Endodermal cell (in vitro differentiated cells): Measurements from ENCODE around the gene VPS13A. TPM values are rescaled to one million over a fixed set of nuclear protein-coding genes. Genes with fewer than 3 reads are reported as not detected.

Source experiments
- DNase-seq: peaks from one replicate; pipeline ENCODE4 v3.0.0-alpha.2; 2017
- H3K27ac ChIP-seq: 2 replicates; pipeline ENCODE4 v1.5.1; 2013; ENCODE audit warnings: mild to moderate bottlenecking, low read depth, low read length, moderate library complexity
- H3K27me3 ChIP-seq: 2 replicates; pipeline ENCODE4 v1.6.1; 2013; ENCODE audit warnings: mild to moderate bottlenecking, low read length, moderate library complexity; ENCODE audit not compliant: insufficient read depth, control insufficient read depth, poor library complexity, severe bottlenecking
- H3K36me3 ChIP-seq: 2 replicates; pipeline ENCODE4 v1.7.0; 2013; ENCODE audit warnings: mild to moderate bottlenecking, low read length, moderate library complexity; ENCODE audit not compliant: control insufficient read depth, insufficient read depth
- H3K4me1 ChIP-seq: one replicate; pipeline ENCODE4 v1.7.0; 2013; ENCODE audit warnings: low read length; ENCODE audit not compliant: control insufficient read depth, insufficient read depth
- H3K4me3 ChIP-seq: 2 replicates; pipeline ENCODE4 v1.5.1; 2013; ENCODE audit warnings: mild to moderate bottlenecking, low read length, moderate library complexity
- H3K9ac ChIP-seq: 2 replicates; pipeline ENCODE4 v1.6.1; 2013; ENCODE audit warnings: mild to moderate bottlenecking, low read length, moderate library complexity; ENCODE audit not compliant: poor library complexity, severe bottlenecking; ENCODE audit errors: extremely low read depth
- H3K9me3 ChIP-seq: 2 replicates; pipeline ENCODE4 v1.6.1; 2013; ENCODE audit warnings: mild to moderate bottlenecking, low read length, moderate library complexity; ENCODE audit not compliant: control insufficient read depth
- H3K27ac Mint-ChIP-seq: 2 replicates; pipeline ENCODE4 v1.8.0; 2020; ENCODE audit warnings: mixed read lengths
- H3K27me3 Mint-ChIP-seq: 2 replicates; pipeline ENCODE4 v1.8.0; 2021; ENCODE audit warnings: mild to moderate bottlenecking, mixed read lengths; ENCODE audit not compliant: insufficient read depth
- H3K36me3 Mint-ChIP-seq: 2 replicates; pipeline ENCODE4 v1.8.0; 2020; ENCODE audit warnings: low read depth, mixed read lengths
- H3K4me1 Mint-ChIP-seq: 2 replicates; pipeline ENCODE4 v1.8.0; 2020; ENCODE audit warnings: mixed read lengths
- H3K4me3 Mint-ChIP-seq: 2 replicates; pipeline ENCODE4 v1.8.0; 2020; ENCODE audit warnings: mild to moderate bottlenecking, moderate library complexity, mixed read lengths
- H3K9me3 Mint-ChIP-seq: 2 replicates; pipeline ENCODE4 v1.8.0; 2020; ENCODE audit warnings: mild to moderate bottlenecking, mixed read lengths
- CTCF ChIP-seq: fragments of 200-600 bp; sonication (generic); conservative IDR thresholded peaks from 2 replicates; pipeline ENCODE4 v1.5.0; 2021; ENCODE audit warnings: antibody characterized with exemption, mild to moderate bottlenecking
- WGBS, 2 experiments: methylation state at CpG; one replicate each; pipeline versions ENCODE4 v1.1.5 to v1.1.7; 2013; ENCODE audit warnings: missing lambda C conversion rate in 2 of 2, mixed read lengths in 1 of 2; ENCODE audit not compliant: insufficient coverage in 1 of 2, insufficient read length in 1 of 2; 5-methylcytosine and 5-hydroxymethylcytosine counted together
- total RNA-seq, 2 donors: library from RNA; stranded (reverse); fragmentation: NEBNext Ultra II Directional in 1 of 2; extraction: Animal tissue kit (Norgen Biotek cat#: 25700) in 1 of 2; gene quantifications; 2 replicates in 1 of 2; 3 replicates in 1 of 2; pipeline ENCODE4 v1.2.1, GENCODE V29; 2021

VPS13A gene
- total RNA-seq, 2 donors from 2014 or later = 37.2 to 41.6 TPM

GRCh38 chr9:77328102-77328501 is 150.8 kb downstream of the VPS13A start:
- Histone ChIP-seq H3K4me3 (no peak overlapping the region), H3K36me3 (peaks cover 6% of the 10 kb centered on the region), H3K4me1 (no peaks in the 10 kb centered on the region), H3K27me3 (no peaks in the 10 kb centered on the region), H3K9ac (no peak overlapping the region), H3K27ac (no peak overlapping the region), H3K9me3 (no peaks in the 10 kb centered on the region)
- H3K9me3 Mint-ChIP-seq = no peaks in the 10 kb centered on the region
- H3K4me1 Mint-ChIP-seq = no peaks in the 10 kb centered on the region
- no peak for TF ChIP-seq CTCF
- no peak overlapping the region for H3K4me3 Mint-ChIP-seq
- H3K27me3 Mint-ChIP-seq = no peaks in the 10 kb centered on the region
- H3K36me3 Mint-ChIP-seq = peaks cover 25% of the 10 kb centered on the region
- 83 to 88% methylated on average over 1 of the region's 1 CpG for WGBS, 2 experiments
- no peak overlapping the region for H3K27ac Mint-ChIP-seq
- no peak for DNase-seq

- Histone ChIP-seq H3K9ac (no peak overlapping the region), H3K9me3 (no peaks in the 10 kb centered on the region), H3K4me1 (no peaks in the 10 kb centered on the region), H3K27ac (no peak overlapping the region), H3K27me3 (no peaks in the 10 kb centered on the region), H3K36me3 (peaks cover 28% of the 10 kb centered on the region), H3K4me3 (no peak overlapping the region)
- no peak overlapping the region for H3K27ac Mint-ChIP-seq
- WGBS, 2 experiments = 98 to 100% methylated on average over 2 to 5 of the region's 5 CpGs
- no peak for DNase-seq
- no peaks in the 10 kb centered on the region for H3K27me3 Mint-ChIP-seq
- no peaks in the 10 kb centered on the region for H3K4me1 Mint-ChIP-seq
- peaks cover 4% of the 10 kb centered on the region for H3K9me3 Mint-ChIP-seq
- TF ChIP-seq CTCF = no peak
- peaks cover 30% of the 10 kb centered on the region for H3K36me3 Mint-ChIP-seq
- no peak overlapping the region for H3K4me3 Mint-ChIP-seq
These were observed 192.7 kb downstream of the VPS13A start for GRCh38 chr9:77370064-77370463.

GRCh38 chr9:77374266-77374665 is 196.9 kb downstream of the VPS13A start:
- Mint-ChIP-seq H3K36me3 (peaks cover 27% of the 10 kb centered on the region), H3K27me3 (no peaks in the 10 kb centered on the region), H3K9me3 (peaks cover 4% of the 10 kb centered on the region), H3K4me1 (peaks cover 2% of the 10 kb centered on the region), H3K4me3 (no peak overlapping the region), H3K27ac (no peak overlapping the region)
- Histone ChIP-seq H3K9ac (no peak overlapping the region), H3K27me3 (no peaks in the 10 kb centered on the region), H3K9me3 (no peaks in the 10 kb centered on the region), H3K27ac (no peak overlapping the region), H3K36me3 (peaks cover 13% of the 10 kb centered on the region), H3K4me1 (no peaks in the 10 kb centered on the region), H3K4me3 (no peak overlapping the region)
- DNase-seq = no peak
- WGBS, 2 experiments = 96 to 100% methylated on average over 2 to 3 of the region's 3 CpGs
- TF ChIP-seq CTCF = no peak
